GM23338 (cell line): ENCODE results near the gene RAB44. TPM values are rescaled to one million over a fixed set of nuclear protein-coding genes. Genes with fewer than 3 reads are reported as not detected.

Experiments
- ATAC-seq: fragments of 200-7000 bp; cut with Tn5 transposase; 3 replicates; pipeline ENCODE4 v1.9.1; 2020
- DNase-seq: peaks from one replicate; pipeline ENCODE4 v3.0.0-alpha.2; 2015; ENCODE audit warnings: low spot score
- H2AFZ ChIP-seq: fragments of 200-600 bp; sonication (generic); 2 replicates; pipeline ENCODE4 v1.8.0; 2016; ENCODE audit warnings: antibody characterized with exemption, mild to moderate bottlenecking, moderate library complexity
- H3F3A ChIP-seq: fragments of 200-600 bp; sonication (generic); replicated peaks from 2 replicates; pipeline ENCODE4 v1.8.0; 2017; ENCODE audit warnings: antibody characterized with exemption, mixed run types, low read depth
- H3K27ac ChIP-seq: fragments of 200-600 bp; sonication (generic); 2 replicates; pipeline ENCODE4 v1.6.1; 2016; ENCODE audit warnings: low read depth
- H3K27me3 ChIP-seq: fragments of 200-600 bp; sonication (generic); 2 replicates; pipeline ENCODE4 v1.8.0; 2016; ENCODE audit warnings: mild to moderate bottlenecking, mixed run types, moderate library complexity; ENCODE audit not compliant: insufficient read depth
- H3K36me3 ChIP-seq: fragments of 200-600 bp; sonication (generic); 2 replicates; pipeline ENCODE4 v1.8.0; 2016; ENCODE audit warnings: mild to moderate bottlenecking; ENCODE audit not compliant: insufficient read depth
- H3K4me1 ChIP-seq: fragments of 200-600 bp; sonication (generic); 2 replicates; pipeline ENCODE4 v1.8.0; 2016; ENCODE audit warnings: mild to moderate bottlenecking, moderate library complexity; ENCODE audit not compliant: insufficient read depth
- H3K4me2 ChIP-seq: fragments of 200-600 bp; sonication (generic); 2 replicates; pipeline ENCODE4 v1.7.1; 2017; ENCODE audit warnings: mixed run types
- H3K4me3 ChIP-seq: fragments of 200-600 bp; sonication (generic); 2 replicates; pipeline ENCODE4 v1.6.1; 2016; ENCODE audit warnings: mixed run types
- H3K79me2 ChIP-seq: fragments of 200-600 bp; sonication (generic); replicated peaks from 2 replicates; pipeline ENCODE4 v1.8.0; 2017; ENCODE audit warnings: mild to moderate bottlenecking; ENCODE audit not compliant: insufficient read depth
- H3K9me2 ChIP-seq: fragments of 200-600 bp; sonication (generic); 2 replicates; pipeline ENCODE4 v1.8.0; 2017; ENCODE audit not compliant: insufficient read depth
- H4K20me1 ChIP-seq: fragments of 200-600 bp; sonication (generic); replicated peaks from 2 replicates; pipeline ENCODE4 v1.8.0; 2017; ENCODE audit warnings: mild to moderate bottlenecking; ENCODE audit not compliant: insufficient read depth
- H3K27ac Mint-ChIP-seq: 2 replicates; pipeline ENCODE4 v1.8.0; 2020; ENCODE audit warnings: inconsistent platforms, mild to moderate bottlenecking, moderate library complexity, mixed read lengths
- H3K27me3 Mint-ChIP-seq: 3 replicates; pipeline ENCODE4 v1.8.0; 2022; ENCODE audit warnings: low read depth, mild to moderate bottlenecking, moderate library complexity, mixed read lengths, inconsistent platforms; ENCODE audit not compliant: insufficient read depth, poor library complexity
- H3K36me3 Mint-ChIP-seq: 3 replicates; pipeline ENCODE4 v1.8.0; 2021; ENCODE audit warnings: low read depth, mild to moderate bottlenecking, inconsistent platforms, moderate library complexity, mixed read lengths
- H3K4me1 Mint-ChIP-seq: 3 replicates; pipeline ENCODE4 v1.8.0; 2020; ENCODE audit warnings: mild to moderate bottlenecking, inconsistent platforms, mixed read lengths
- H3K4me3 Mint-ChIP-seq: 3 replicates; pipeline ENCODE4 v1.8.0; 2021; ENCODE audit warnings: moderate library complexity, mild to moderate bottlenecking, inconsistent platforms, mixed read lengths
- H3K9me3 Mint-ChIP-seq: 3 replicates; pipeline ENCODE4 v1.8.0; 2020; ENCODE audit warnings: moderate library complexity, mild to moderate bottlenecking, inconsistent platforms, mixed read lengths
- CTCF ChIP-seq, 2 experiments: fragments of 200-600 bp in 1 of 2; sonication (generic) in 1 of 2; conservative IDR thresholded peaks; 2 replicates each; pipeline versions ENCODE4 v1.5.1 to v1.6.1; 2016 to 2017; ENCODE audit warnings: antibody characterized with exemption in 2 of 2, low read depth in 2 of 2, mild to moderate bottlenecking in 2 of 2, moderate library complexity in 1 of 2
- EZH2phosphoT487 ChIP-seq: fragments of 200-600 bp; sonication (generic); IDR thresholded peaks from one replicate; pipeline ENCODE4 v1.8.1; 2018; ENCODE audit warnings: antibody characterized with exemption; ENCODE audit not compliant: unreplicated experiment
- NANOG ChIP-seq: IDR thresholded peaks from 2 replicates; pipeline ENCODE4 v1.6.1; 2016; ENCODE audit warnings: antibody characterized with exemption, borderline replicate concordance
- POLR2AphosphoS5 ChIP-seq: IDR thresholded peaks from 2 replicates; pipeline ENCODE4 v1.6.1; 2016; ENCODE audit warnings: antibody characterized with exemption, low read depth
- STAT1 ChIP-seq: IDR thresholded peaks from one replicate; pipeline ENCODE4 v1.6.1; 2016; ENCODE audit warnings: antibody characterized with exemption; ENCODE audit not compliant: unreplicated experiment
- ZNF114 ChIP-seq: fragments of 250-450 bp; sonication (Bioruptor Pico); IDR thresholded peaks from 2 replicates; pipeline ENCODE4 v1.5.0; 2020; ENCODE audit warnings: mild to moderate bottlenecking, moderate library complexity
- polyA plus RNA-seq: library from polyadenylated mRNA; unstranded; fragments of >200 nt; fragmentation: Nextera tagmentation; extraction: Ambion mirVana; gene quantifications from 2 replicates; pipeline ENCODE4 v1.2.1, GENCODE V29; 2016
- total RNA-seq: library from RNA; depleted of rRNA; stranded (reverse); fragments of >200 nt; shearing (Covaris generic); gene quantifications from 2 replicates; pipeline ENCODE4 v1.2.3, GENCODE V29; 2014
- TF ChIP-seq, protein P1 (sequence below): IDR thresholded peaks from one replicate; pipeline ENCODE4 v1.6.1; 2018; ENCODE audit warnings: antibody characterized with exemption; ENCODE audit not compliant: unreplicated experiment
- TF ChIP-seq, protein P2 (sequence below): IDR thresholded peaks from 2 replicates; pipeline ENCODE4 v1.6.1; 2016; ENCODE audit warnings: antibody characterized with exemption

The RAB44 gene
- total and polyA plus RNA-seq, 2 experiments from 2014 or later = not detected

- Histone ChIP-seq H4K20me1 (no peaks in the 10 kb centered on the region), H2AFZ (no peak overlapping the region), H3K4me1 (peaks cover 28% of the 10 kb centered on the region), H3F3A (peaks cover 8% of the 10 kb centered on the region; the same call in 1 of the 2 replicates), H3K27me3 (peaks cover 6% of the 10 kb centered on the region; the same call in 1 of the 2 replicates), H3K4me2 (no peak overlapping the region), H3K4me3 (no peak overlapping the region), H3K79me2 (no peaks in the 10 kb centered on the region), H3K36me3 (no peaks in the 10 kb centered on the region), H3K9me2 (no peaks in the 10 kb centered on the region), H3K27ac (no peak overlapping the region)
- peaks cover 32% of the 10 kb centered on the region for H3K4me1 Mint-ChIP-seq
- H3K4me3 Mint-ChIP-seq = no peak overlapping the region
- peaks cover 7% of the 10 kb centered on the region for H3K27me3 Mint-ChIP-seq
- ATAC-seq (no peak), DNase-seq (no peak)
- no peaks in the 10 kb centered on the region for H3K9me3 Mint-ChIP-seq
- no peaks in the 10 kb centered on the region for H3K36me3 Mint-ChIP-seq
- TF ChIP-seq, protein P1, sequence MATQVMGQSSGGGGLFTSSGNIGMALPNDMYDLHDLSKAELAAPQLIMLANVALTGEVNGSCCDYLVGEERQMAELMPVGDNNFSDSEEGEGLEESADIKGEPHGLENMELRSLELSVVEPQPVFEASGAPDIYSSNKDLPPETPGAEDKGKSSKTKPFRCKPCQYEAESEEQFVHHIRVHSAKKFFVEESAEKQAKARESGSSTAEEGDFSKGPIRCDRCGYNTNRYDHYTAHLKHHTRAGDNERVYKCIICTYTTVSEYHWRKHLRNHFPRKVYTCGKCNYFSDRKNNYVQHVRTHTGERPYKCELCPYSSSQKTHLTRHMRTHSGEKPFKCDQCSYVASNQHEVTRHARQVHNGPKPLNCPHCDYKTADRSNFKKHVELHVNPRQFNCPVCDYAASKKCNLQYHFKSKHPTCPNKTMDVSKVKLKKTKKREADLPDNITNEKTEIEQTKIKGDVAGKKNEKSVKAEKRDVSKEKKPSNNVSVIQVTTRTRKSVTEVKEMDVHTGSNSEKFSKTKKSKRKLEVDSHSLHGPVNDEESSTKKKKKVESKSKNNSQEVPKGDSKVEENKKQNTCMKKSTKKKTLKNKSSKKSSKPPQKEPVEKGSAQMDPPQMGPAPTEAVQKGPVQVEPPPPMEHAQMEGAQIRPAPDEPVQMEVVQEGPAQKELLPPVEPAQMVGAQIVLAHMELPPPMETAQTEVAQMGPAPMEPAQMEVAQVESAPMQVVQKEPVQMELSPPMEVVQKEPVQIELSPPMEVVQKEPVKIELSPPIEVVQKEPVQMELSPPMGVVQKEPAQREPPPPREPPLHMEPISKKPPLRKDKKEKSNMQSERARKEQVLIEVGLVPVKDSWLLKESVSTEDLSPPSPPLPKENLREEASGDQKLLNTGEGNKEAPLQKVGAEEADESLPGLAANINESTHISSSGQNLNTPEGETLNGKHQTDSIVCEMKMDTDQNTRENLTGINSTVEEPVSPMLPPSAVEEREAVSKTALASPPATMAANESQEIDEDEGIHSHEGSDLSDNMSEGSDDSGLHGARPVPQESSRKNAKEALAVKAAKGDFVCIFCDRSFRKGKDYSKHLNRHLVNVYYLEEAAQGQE = no peak
- TF ChIP-seq NANOG (no peak), POLR2AphosphoS5 (no peak), STAT1 (no peak)
- no peak overlapping the region; the same call in 1 of the 2 replicates for H3K27ac Mint-ChIP-seq
Measured at GRCh38 chr6:36663504-36664446, 33.9 kb upstream of the RAB44 start.

DNA sequence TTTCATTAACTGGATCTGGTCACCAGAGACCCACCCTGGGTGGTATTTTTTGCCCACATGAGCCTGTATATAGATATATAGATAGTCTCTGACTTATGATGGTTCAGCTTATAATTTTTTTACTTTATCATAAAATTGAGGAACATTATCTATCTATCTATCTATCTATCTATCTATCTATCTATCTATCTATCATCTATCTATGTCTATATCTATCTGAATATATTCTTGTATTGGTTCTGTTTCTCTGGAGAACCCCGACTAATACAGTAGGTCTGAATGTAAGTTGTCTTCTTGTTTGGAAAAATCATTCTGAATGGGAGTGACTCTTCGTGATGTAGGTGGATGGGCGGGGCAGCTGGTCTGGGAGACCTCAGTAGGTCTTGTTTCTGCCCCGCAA, 32.4 kb upstream of the RAB44 start:
- no peak for ATAC-seq
- H3K27me3 ChIP-seq = peaks cover 6% of the 10 kb centered on the region; the same call in 1 of the 2 replicates
- no peak overlapping the region for H2AFZ ChIP-seq
- peaks cover 8% of the 10 kb centered on the region; the same call in 1 of the 2 replicates for H3F3A ChIP-seq
- no peak overlapping the region for H3K27ac ChIP-seq
- Mint-ChIP-seq H3K27ac (no peak overlapping the region), H3K9me3 (no peaks in the 10 kb centered on the region), H3K4me1 (peaks cover 43% of the 10 kb centered on the region), H3K27me3 (peaks cover 7% of the 10 kb centered on the region), H3K36me3 (no peaks in the 10 kb centered on the region), H3K4me3 (no peak overlapping the region)
- no peaks in the 10 kb centered on the region for H3K79me2 ChIP-seq
- H4K20me1 ChIP-seq = no peaks in the 10 kb centered on the region
- peaks cover 37% of the 10 kb centered on the region for H3K4me1 ChIP-seq
- no peaks in the 10 kb centered on the region for H3K36me3 ChIP-seq
- no peaks in the 10 kb centered on the region for H3K9me2 ChIP-seq
- no peak overlapping the region for H3K4me2 ChIP-seq
- no peak overlapping the region for H3K4me3 ChIP-seq
- DNase-seq = no peak
- TF ChIP-seq CTCF (conservative IDR thresholded peaks at IDR 0.05; ENCODE audit: low read depth in 2 of 2) = no peak
- TF ChIP-seq ZNF114 = no peak
- no peak for TF ChIP-seq STAT1
- no peak for TF ChIP-seq EZH2phosphoT487
- TF ChIP-seq, protein P1 = no peak
- TF ChIP-seq, protein P2, sequence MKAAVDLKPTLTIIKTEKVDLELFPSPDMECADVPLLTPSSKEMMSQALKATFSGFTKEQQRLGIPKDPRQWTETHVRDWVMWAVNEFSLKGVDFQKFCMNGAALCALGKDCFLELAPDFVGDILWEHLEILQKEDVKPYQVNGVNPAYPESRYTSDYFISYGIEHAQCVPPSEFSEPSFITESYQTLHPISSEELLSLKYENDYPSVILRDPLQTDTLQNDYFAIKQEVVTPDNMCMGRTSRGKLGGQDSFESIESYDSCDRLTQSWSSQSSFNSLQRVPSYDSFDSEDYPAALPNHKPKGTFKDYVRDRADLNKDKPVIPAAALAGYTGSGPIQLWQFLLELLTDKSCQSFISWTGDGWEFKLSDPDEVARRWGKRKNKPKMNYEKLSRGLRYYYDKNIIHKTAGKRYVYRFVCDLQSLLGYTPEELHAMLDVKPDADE = no peak
